Neural cell (in vitro differentiated cells): ENCODE results near the gene AQP12A. TPM values are rescaled to one million over a fixed set of nuclear protein-coding genes. Genes with fewer than 3 reads are reported as not detected.
"Not testable (repeated sequence)": the region's sequence is repeated elsewhere in the genome, so short reads cannot be mapped to it uniquely, and the experiment has no call there.

ENCODE experiments used
- H2AFZ ChIP-seq: fragments of 200-600, 300-800 bp; sonication (generic), shearing (Covaris generic); 2 replicates; pipeline ENCODE4 v1.6.0; 2014; ENCODE audit warnings: low read depth, mild to moderate bottlenecking, antibody characterized with exemption, low read length, moderate library complexity
- H3F3A ChIP-seq: fragments of 200-600 bp; shearing (Covaris generic); 2 replicates; pipeline ENCODE4 v1.6.1; 2016; ENCODE audit warnings: mild to moderate bottlenecking, moderate library complexity, mixed read lengths, antibody characterized with exemption, low read length; ENCODE audit not compliant: insufficient read depth, poor library complexity, severe bottlenecking
- H3K27ac ChIP-seq: fragments of 200-600, 300-800 bp; sonication (generic), shearing (Covaris generic); 2 replicates; pipeline ENCODE4 v1.5.1; 2014; ENCODE audit warnings: mild to moderate bottlenecking, low read length, moderate library complexity
- H3K27me3 ChIP-seq: fragments of 300-800, 200-600 bp; sonication (generic), shearing (Covaris generic); 2 replicates; pipeline ENCODE4 v1.6.0; 2014; ENCODE audit warnings: mild to moderate bottlenecking, low read depth, low read length, moderate library complexity; ENCODE audit not compliant: insufficient read depth
- H3K36me3 ChIP-seq: fragments of 300-800, 200-600 bp; sonication (generic), shearing (Covaris generic); 2 replicates; pipeline ENCODE4 v1.5.1; 2014; ENCODE audit warnings: mild to moderate bottlenecking, antibody characterized with exemption, low read length, moderate library complexity; ENCODE audit not compliant: insufficient read depth
- H3K4me2 ChIP-seq: fragments of 300-800, 200-600 bp; sonication (generic), shearing (Covaris generic); 2 replicates; pipeline ENCODE4 v1.6.0; 2014; ENCODE audit warnings: mild to moderate bottlenecking, low read length
- H3K4me3 ChIP-seq: fragments of 300-800, 200-600 bp; sonication (generic), shearing (Covaris generic); 2 replicates; pipeline ENCODE4 v1.5.1; 2014; ENCODE audit warnings: mild to moderate bottlenecking, low read length, moderate library complexity
- H3K79me2 ChIP-seq: fragments of 200-600 bp; shearing (Covaris generic); replicated peaks from 2 replicates; pipeline ENCODE4 v1.6.0; 2014; ENCODE audit warnings: mild to moderate bottlenecking, low read length, moderate library complexity; ENCODE audit not compliant: insufficient read depth
- H3K9ac ChIP-seq: fragments of 300-800, 200-600 bp; sonication (generic), shearing (Covaris generic); 2 replicates; pipeline ENCODE4 v1.6.1; 2016; ENCODE audit warnings: mild to moderate bottlenecking, low read length, mixed read lengths
- H3K9me2 ChIP-seq: fragments of 200-600 bp; shearing (Covaris generic); 2 replicates; pipeline ENCODE4 v1.6.1; 2016; ENCODE audit warnings: mild to moderate bottlenecking, low read length, mixed read lengths; ENCODE audit not compliant: insufficient read depth
- H3K9me3 ChIP-seq: fragments of 200-600, 300-800 bp; sonication (generic), shearing (Covaris generic); 2 replicates; pipeline ENCODE4 v1.6.1; 2016; ENCODE audit warnings: mild to moderate bottlenecking, mixed run types, low read length, moderate library complexity, mixed read lengths
- H4K20me1 ChIP-seq: fragments of 200-600 bp; shearing (Covaris generic); 2 replicates; pipeline ENCODE4 v1.6.1; 2016; ENCODE audit warnings: mild to moderate bottlenecking, mixed run types; ENCODE audit not compliant: insufficient read depth
- EP300 ChIP-seq: fragments of 450-650 bp; conservative IDR thresholded peaks from 2 replicates; pipeline ENCODE4 v1.6.1; 2014; ENCODE audit warnings: antibody characterized with exemption, mild to moderate bottlenecking, moderate library complexity; ENCODE audit not compliant: poor library complexity, severe bottlenecking
- EZH2 ChIP-seq: fragments of 200-600, 300-800 bp; shearing (Covaris generic), sonication (generic); IDR thresholded peaks from 2 replicates; pipeline ENCODE4 v1.6.1; 2014; ENCODE audit warnings: antibody characterized with exemption, low read length, borderline replicate concordance, mild to moderate bottlenecking; ENCODE audit not compliant: insufficient read depth, poor library complexity, severe bottlenecking
- MXI1 ChIP-seq: fragments of 450-650 bp; conservative IDR thresholded peaks from 2 replicates; pipeline ENCODE4 v1.6.1; 2014; ENCODE audit warnings: antibody characterized with exemption, mild to moderate bottlenecking; ENCODE audit not compliant: poor library complexity, severe bottlenecking
- POLR2AphosphoS5 ChIP-seq: IDR thresholded peaks from 2 replicates; pipeline ENCODE4 v1.6.1; 2012
- RAD21 ChIP-seq: fragments of 450-650 bp; conservative IDR thresholded peaks from 2 replicates; pipeline ENCODE4 v1.6.1; 2014; ENCODE audit warnings: antibody characterized with exemption, mild to moderate bottlenecking, moderate library complexity
- REST ChIP-seq: IDR thresholded peaks from 2 replicates; pipeline ENCODE4 v1.6.1; 2012; ENCODE audit warnings: borderline replicate concordance
- SMC3 ChIP-seq: fragments of 450-650 bp; conservative IDR thresholded peaks from 2 replicates; pipeline ENCODE4 v1.6.1; 2014; ENCODE audit warnings: antibody characterized with exemption, mild to moderate bottlenecking, moderate library complexity; ENCODE audit not compliant: poor library complexity
- polyA plus RNA-seq: library from polyadenylated mRNA; depleted of rRNA; stranded (reverse); fragments of >200 nt; gene quantifications from 2 replicates; pipeline ENCODE4 v1.2.3, GENCODE V29; 2014

The AQP12A gene
- polyA plus RNA-seq, 1 donor from 2014 or later: not detected

- not testable (repeated sequence) for H3K9me2 ChIP-seq
Measured at GRCh38 chr2:240680185-240680584, 11.5 kb upstream of the AQP12A start.

GRCh38 chr2:240682431-240683224, 9.0 kb upstream of the AQP12A start, which contains the start of gene AQP12B:
Gene AQP12B (minus strand): TSS chr2:240682885. CDS start chr2:240682837, 48 bp downstream.
- H3K27me3 ChIP-seq, H3K36me3 ChIP-seq, H3F3A ChIP-seq, H3K4me2 ChIP-seq, H2AFZ ChIP-seq, H3K27ac ChIP-seq, H3K79me2 ChIP-seq, H3K9me2 ChIP-seq, H3K4me3 ChIP-seq, H3K9ac ChIP-seq, H3K9me3 ChIP-seq, H4K20me1 ChIP-seq: not testable (repeated sequence)

More at GRCh38 chr2:240680185-240680584, 11.5 kb upstream of the AQP12A start:
- not testable (repeated sequence) for H2AFZ ChIP-seq, H3K4me2 ChIP-seq, H3K4me3 ChIP-seq, H3K79me2 ChIP-seq, H3K27ac ChIP-seq, H3K27me3 ChIP-seq, H3K9ac ChIP-seq, H3K36me3 ChIP-seq, H4K20me1 ChIP-seq, H3K9me3 ChIP-seq, H3F3A ChIP-seq

GRCh38 chr2:240683329-240683979, 8.2 kb upstream of the AQP12A start:
- H3F3A ChIP-seq, H3K4me2 ChIP-seq, H3K79me2 ChIP-seq, H3K9me2 ChIP-seq, H3K4me3 ChIP-seq, H3K27me3 ChIP-seq, H4K20me1 ChIP-seq, H3K27ac ChIP-seq, H3K9ac ChIP-seq, H2AFZ ChIP-seq, H3K36me3 ChIP-seq, H3K9me3 ChIP-seq: not testable (repeated sequence)

- not testable (repeated sequence) for H3K27me3 ChIP-seq, H3K79me2 ChIP-seq, H3K9me2 ChIP-seq, H4K20me1 ChIP-seq, H3K4me2 ChIP-seq, H3K36me3 ChIP-seq, H2AFZ ChIP-seq, H3K9me3 ChIP-seq, H3F3A ChIP-seq, H3K4me3 ChIP-seq, H3K27ac ChIP-seq, H3K9ac ChIP-seq
Measured at GRCh38 chr2:240683980-240684728, 7.5 kb upstream of the AQP12A start.

- Histone ChIP-seq H3K79me2 (no peaks in the 10 kb centered on the region), H3K4me2 (no peak overlapping the region), H3K27me3 (no peaks in the 10 kb centered on the region), H2AFZ (no peak overlapping the region), H3K9ac (no peak overlapping the region), H4K20me1 (no peaks in the 10 kb centered on the region), H3K9me3 (no peaks in the 10 kb centered on the region), H3K27ac (no peak overlapping the region), H3K4me3 (no peak overlapping the region), H3K9me2 (no peaks in the 10 kb centered on the region), H3K36me3 (no peaks in the 10 kb centered on the region), H3F3A (no peaks in the 10 kb centered on the region)
- TF ChIP-seq EP300: no peak
- no peak for TF ChIP-seq RAD21
- TF ChIP-seq REST: no peak
- TF ChIP-seq MXI1: no peak
- no peak for TF ChIP-seq EZH2
- no peak for TF ChIP-seq POLR2AphosphoS5
- TF ChIP-seq SMC3: no peak
Measured at GRCh38 chr2:240685771-240686371, 5.8 kb upstream of the AQP12A start.
